Measurements from ENCODE around the gene ZG16.

GRCh38 chr16:29766571-29766970 is 11.5 kb upstream of the ZG16 start:
- TF ChIP-seq, protein P1, sequence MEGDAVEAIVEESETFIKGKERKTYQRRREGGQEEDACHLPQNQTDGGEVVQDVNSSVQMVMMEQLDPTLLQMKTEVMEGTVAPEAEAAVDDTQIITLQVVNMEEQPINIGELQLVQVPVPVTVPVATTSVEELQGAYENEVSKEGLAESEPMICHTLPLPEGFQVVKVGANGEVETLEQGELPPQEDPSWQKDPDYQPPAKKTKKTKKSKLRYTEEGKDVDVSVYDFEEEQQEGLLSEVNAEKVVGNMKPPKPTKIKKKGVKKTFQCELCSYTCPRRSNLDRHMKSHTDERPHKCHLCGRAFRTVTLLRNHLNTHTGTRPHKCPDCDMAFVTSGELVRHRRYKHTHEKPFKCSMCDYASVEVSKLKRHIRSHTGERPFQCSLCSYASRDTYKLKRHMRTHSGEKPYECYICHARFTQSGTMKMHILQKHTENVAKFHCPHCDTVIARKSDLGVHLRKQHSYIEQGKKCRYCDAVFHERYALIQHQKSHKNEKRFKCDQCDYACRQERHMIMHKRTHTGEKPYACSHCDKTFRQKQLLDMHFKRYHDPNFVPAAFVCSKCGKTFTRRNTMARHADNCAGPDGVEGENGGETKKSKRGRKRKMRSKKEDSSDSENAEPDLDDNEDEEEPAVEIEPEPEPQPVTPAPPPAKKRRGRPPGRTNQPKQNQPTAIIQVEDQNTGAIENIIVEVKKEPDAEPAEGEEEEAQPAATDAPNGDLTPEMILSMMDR (IDR thresholded peaks at IDR 0.05) = no peak
- no peak for TF ChIP-seq POLR2A (IDR thresholded peaks at IDR 0.05)
